GM18508 (cell line): ENCODE measurements around the gene PTS.

Experiments
- ATAC-seq: cut with Tn5 transposase; IDR thresholded peaks from one replicate; pipeline ENCODE4 v1.9.1; 2021; ENCODE audit warnings: moderate number of reproducible peaks; ENCODE audit not compliant: insufficient read depth, unreplicated experiment

PTS gene

DNA sequence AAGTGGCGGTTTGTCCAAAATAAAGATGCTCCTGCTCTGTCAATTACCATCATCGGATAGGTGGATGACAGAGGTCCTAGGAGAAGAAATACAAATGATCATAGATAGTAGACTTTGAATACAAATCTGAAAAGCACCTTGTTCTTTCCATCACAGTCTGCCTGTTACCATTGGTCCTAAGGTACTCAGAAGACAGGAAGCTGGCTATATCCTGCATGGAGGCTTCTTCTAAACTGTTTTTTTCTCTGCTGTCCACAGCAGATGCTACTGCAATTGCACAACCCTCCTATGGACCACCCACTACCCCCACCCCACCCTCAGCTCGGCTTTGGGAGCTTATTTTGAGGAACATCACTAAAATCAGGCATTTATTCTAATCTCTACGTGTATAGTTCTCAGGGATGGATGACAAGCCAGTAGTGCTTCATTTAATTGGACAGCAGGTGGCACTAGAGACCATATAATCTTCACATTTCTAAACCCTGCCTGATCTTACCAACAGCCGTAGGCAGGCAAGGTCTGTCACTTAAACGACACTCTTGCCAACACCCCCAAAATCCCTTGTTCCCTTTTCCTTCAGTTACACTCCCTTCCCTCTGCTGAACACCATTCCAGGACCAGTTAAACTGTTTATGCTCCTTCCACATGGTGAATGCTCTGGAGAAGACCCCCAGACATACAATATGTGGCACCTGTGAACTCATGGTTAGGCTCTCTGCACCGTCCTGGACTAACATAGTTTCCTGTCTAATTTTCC, 6.6 kb upstream of the PTS start:
- ATAC-seq: no peak

GRCh38 chr11:112221274-112221835, 4.9 kb upstream of the PTS start:
- no peak for ATAC-seq

GRCh38 chr11:112222303-112222702, 3.9 kb upstream of the PTS start:
- ATAC-seq: no peak

- ATAC-seq: no peak
Observed at GRCh38 chr11:112223121-112223520, 3.1 kb upstream of the PTS start.

DNA sequence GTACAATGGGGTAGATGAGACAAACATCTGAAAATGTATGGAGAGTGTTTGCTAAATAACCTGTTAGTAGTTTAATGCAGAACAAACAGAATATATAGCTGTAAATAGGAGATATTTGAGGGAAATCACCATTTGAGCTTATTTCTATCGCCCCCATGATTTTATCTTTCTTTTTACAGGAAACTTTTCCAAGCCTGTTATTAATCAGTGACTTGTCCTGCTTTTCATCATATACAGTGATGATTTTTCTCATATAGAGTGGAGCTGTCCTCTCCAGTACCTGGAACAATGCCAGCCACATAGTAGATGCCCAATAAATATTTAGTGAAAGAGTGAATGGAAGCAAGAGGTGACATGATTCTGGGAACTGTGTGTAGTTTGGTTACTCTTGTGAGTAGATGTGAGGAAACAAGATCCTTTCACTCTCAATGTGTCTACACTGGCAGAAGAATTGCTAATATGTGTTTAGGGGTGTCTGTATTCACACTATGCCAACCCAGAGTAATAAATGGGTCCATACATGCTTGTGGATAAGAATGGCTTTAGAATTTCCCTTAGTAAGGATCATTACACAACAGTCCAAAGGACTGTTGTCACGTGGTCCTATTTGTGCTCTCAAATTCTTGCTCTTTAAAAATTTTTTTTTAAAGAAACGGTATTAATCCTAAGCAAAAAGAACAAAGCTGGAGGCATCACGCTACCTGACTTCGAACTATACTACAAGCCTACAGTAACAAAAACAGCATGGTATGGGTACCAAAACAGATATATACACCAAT, 2.3 kb upstream of the PTS start:
- ATAC-seq: no peak

GRCh38 chr11:112225753-112226061, 521 bp upstream of the PTS start:
- no peak for ATAC-seq

DNA sequence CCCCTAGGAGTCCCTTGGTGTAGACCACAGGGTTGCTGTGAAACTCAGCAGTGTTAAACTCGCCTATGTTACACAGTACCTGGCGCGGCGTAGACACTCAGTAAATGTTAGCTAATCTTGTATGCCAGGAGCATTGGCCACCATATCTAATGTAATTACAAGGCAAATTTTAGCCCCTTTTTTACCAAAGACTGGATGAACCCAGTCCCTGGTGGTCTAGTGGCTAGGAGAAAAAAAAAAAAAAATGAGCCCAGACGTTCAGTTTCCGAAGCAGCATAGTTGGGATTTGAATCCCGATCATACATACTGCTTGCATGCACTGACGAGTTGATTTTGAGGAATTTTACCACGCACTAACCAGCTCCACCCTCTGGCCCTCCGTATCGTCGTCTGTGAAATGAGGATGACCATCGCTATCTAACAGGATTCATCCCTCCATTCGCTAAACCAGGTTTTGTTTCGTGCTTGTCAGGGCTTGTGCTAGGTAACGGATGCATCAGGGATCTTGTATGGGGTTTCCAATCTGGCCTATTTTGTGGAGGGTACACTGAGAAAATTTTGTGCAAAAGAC, 688 bp downstream of the PTS start:
- peak; percentile 38 for ATAC-seq

GRCh38 chr11:112227471-112227870, 1.2 kb downstream of the PTS start:
- no peak for ATAC-seq

DNA sequence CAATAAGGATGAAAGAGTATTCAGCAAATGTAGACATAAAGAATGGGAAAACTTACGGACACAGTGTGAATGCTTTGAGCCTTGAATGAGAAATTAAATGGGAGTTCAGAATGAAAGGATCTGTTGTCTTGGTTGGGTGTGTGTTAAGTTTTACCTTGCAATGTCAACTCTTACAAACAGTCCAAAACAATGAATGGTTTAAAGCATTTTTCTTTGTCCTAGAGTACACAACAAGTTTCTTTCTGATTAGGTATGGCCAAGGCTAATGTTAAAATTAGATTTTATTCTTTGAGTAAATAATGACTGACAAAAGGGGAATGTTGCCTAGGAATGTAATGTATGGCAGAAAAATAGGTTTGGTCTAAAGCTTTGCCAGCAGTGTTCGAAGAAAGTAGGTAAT, 2.5 kb downstream of the PTS start:
- no peak for ATAC-seq

DNA sequence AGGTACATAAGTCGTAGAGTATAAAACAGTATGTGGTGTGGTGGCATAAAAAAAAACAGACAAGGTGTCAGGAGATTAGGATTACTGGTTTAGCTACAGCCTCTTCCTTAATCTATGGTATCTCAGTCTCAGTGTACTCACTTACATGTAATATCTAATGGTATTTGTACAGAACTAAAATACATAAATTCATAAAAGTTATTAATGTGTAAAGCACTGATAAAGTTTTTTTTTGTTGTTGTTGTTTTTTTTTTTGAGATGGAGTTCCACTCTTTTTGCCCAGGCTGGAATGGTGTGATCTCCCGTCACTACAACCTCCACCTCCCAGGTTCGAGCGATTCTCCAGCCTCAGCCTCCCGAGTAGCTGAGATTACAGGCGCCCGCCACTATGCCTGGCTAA, 2.9 kb downstream of the PTS start:
- no peak for ATAC-seq

GRCh38 chr11:112229746-112230433, 3.7 kb downstream of the PTS start:
- no peak for ATAC-seq

- no peak for ATAC-seq
Observed at GRCh38 chr11:112231952-112232351, 5.7 kb downstream of the PTS start.

DNA sequence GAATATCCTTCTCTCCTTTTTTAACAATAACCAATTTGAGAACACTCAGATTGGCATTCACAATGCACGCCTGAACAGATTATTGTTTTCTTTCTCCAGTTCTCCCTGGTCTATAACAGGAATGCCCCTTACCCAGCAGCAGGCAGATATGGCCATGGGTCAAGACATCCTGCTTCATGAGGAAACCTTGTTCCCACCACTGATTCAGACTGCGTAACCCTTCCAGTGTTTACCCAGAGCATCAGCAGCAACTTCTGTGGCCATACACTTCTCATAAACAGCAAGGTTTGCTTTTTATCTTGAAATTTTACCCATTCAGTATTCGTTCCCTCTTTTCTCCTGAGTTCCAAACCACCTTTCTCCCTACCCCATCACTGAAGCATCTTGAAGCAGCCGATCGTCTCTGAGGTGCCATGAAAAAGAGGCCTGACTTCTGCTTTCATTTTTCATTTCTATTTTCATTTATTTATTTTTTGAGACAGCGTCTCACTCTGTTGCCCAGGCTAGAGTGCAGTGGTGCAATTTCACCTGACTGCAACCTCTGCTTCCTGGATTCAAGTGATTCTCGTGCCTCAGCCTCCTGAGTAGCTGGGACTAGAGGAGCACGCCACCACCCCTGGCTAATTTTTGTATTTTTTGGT, 9.6 kb downstream of the PTS start:
- ATAC-seq: no peak

DNA sequence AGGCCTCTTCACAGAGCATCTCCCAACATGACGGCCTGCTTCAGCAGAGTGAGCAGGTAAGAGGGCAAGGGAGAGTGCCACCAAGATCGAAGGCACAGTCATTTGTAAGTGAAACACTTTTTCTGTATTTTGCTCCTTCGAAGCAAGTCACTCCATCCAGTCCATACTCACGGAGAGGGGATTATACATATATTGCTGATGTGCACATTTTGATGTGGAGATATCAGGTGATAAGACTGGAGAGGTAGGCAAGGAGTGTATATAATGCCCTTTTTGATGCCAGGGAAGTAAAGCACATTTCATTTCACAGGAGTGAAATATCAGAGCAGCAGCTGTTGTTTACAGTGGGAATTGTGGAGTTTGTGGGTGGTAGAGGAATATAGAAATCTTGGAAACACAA, 11.2 kb downstream of the PTS start:
- ATAC-seq: no peak

GRCh38 chr11:112238041-112238440, 11.8 kb downstream of the PTS start:
- no peak for ATAC-seq

GRCh38 chr11:112241486-112241885, 15.3 kb downstream of the PTS start:
- no peak for ATAC-seq

DNA sequence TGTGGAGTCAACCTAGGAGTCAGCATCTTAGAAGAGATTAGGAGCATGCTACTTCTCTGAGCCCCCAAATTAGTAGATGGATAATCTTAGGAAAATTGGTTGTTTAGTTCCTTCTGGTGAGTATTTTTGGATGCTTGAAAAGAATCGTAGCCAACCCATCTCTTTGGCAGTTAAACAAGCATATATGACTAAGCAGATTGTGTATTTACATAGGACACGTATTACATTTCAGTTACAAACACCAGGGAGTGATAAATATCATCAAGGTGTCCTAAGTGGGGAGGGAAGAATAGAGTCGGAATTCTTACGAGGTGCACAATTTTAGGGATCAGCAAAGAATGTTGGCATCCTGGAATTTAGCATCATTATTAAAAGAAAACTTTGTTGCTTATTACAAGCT, 21.0 kb downstream of the PTS start:
- no peak for ATAC-seq

DNA sequence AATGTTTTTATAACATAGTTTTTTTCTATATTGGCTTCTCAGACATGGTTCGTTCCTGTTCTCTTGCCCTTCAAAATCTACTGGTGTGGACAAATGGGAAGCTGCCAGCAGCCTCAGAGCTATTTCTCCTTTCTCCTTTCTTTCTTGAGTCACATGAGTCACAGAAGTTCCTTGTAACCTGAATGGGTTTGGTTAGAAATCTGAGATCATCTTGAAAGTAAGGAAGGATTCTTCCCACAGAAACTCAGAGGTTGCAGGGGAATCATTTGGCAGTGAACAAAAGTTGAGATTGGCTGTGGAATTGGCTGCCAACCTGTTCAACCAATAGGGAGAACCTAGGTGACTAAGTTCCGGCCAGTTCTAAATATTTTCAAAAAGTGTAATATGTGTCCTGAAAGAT, 22.0 kb downstream of the PTS start:
- no peak for ATAC-seq

GRCh38 chr11:112249871-112250610, 23.8 kb downstream of the PTS start:
- ATAC-seq: no peak
